Neutrophil (primary cell): ENCODE measurements around the gene CHD2.
"Not testable (repeated sequence)": the region's sequence is repeated elsewhere in the genome, so short reads cannot be mapped to it uniquely, and the experiment has no call there.

Experiments
- H3K27ac ChIP-seq: fragments of 200-600 bp; sonication (generic); 2 replicates; pipeline ENCODE4 v1.5.1; 2016; ENCODE audit warnings: mild to moderate bottlenecking, moderate library complexity
- H3K27me3 ChIP-seq: fragments of 200-600 bp; sonication (generic); 2 replicates; pipeline ENCODE4 v1.6.0; 2016; ENCODE audit warnings: mild to moderate bottlenecking
- H3K36me3 ChIP-seq: fragments of 200-600 bp; sonication (generic); 2 replicates; pipeline ENCODE4 v1.5.1; 2017
- H3K4me1 ChIP-seq, 2 experiments: fragments of 200-600 bp in 1 of 2; sonication (generic) in 1 of 2; 1 replicate in 1 of 2; 2 replicates in 1 of 2; pipeline versions ENCODE4 v1.5.1 to v1.6.1; 2013 to 2016; ENCODE audit warnings: low read depth in 1 of 2, low read length in 1 of 2, mild to moderate bottlenecking in 1 of 2, moderate library complexity in 1 of 2; ENCODE audit not compliant: control insufficient read depth in 1 of 2, insufficient read depth in 1 of 2
- H3K4me3 ChIP-seq, 2 experiments: fragments of 200-600 bp in 1 of 2; sonication (generic) in 1 of 2; 1 replicate in 1 of 2; 2 replicates in 1 of 2; pipeline ENCODE4 v1.5.1; 2013 to 2016; ENCODE audit warnings: low read depth in 1 of 2, low read length in 1 of 2, mild to moderate bottlenecking in 1 of 2, moderate library complexity in 1 of 2
- H3K9me3 ChIP-seq: fragments of 200-600 bp; sonication (generic); 2 replicates; pipeline ENCODE4 v1.5.1; 2016
- CTCF ChIP-seq: fragments of 200-600 bp; sonication (generic); IDR thresholded peaks from 2 replicates; pipeline ENCODE4 v1.5.1; 2016; ENCODE audit warnings: antibody characterized with exemption

Gene CHD2

GRCh38 chr15:93030430-93031102, 130.4 kb downstream of the CHD2 start:
- Histone ChIP-seq H3K4me3 (peak overlapping the region in 1 of 2 experiments; percentile 51), H3K9me3 (no peaks in the 10 kb centered on the region), H3K27ac (peak overlapping the region; percentile 92), H3K36me3 (peaks cover 13% of the 10 kb centered on the region), H3K27me3 (no peaks in the 10 kb centered on the region), H3K4me1 (peaks cover 52 to 55% of the 10 kb centered on the region in 2 experiments)
- TF ChIP-seq CTCF = peak; percentile 86

- H3K9me3 ChIP-seq = no peaks in the 10 kb centered on the region
- no peak overlapping the region for H3K4me3 ChIP-seq
- H3K27ac ChIP-seq = no peak overlapping the region
- no peak for TF ChIP-seq CTCF
- peaks cover 49 to 55% of the 10 kb centered on the region in 2 experiments for H3K4me1 ChIP-seq
- peaks cover 11% of the 10 kb centered on the region for H3K36me3 ChIP-seq
- no peaks in the 10 kb centered on the region for H3K27me3 ChIP-seq
These were observed 131.0 kb downstream of the CHD2 start for GRCh38 chr15:93031103-93031464.

- H3K36me3 ChIP-seq, H3K27me3 ChIP-seq, H3K9me3 ChIP-seq, H3K27ac ChIP-seq, H3K4me3 ChIP-seq: not testable (repeated sequence)
- H3K4me1 ChIP-seq = peaks cover 49 to 55% of the 10 kb centered on the region in 2 experiments
These were observed 131.6 kb downstream of the CHD2 start for GRCh38 chr15:93031557-93032384.

GRCh38 chr15:93032515-93033206, 132.5 kb downstream of the CHD2 start:
- H3K4me1 ChIP-seq = peaks cover 48 to 55% of the 10 kb centered on the region in 2 experiments
- not testable (repeated sequence) for H3K36me3 ChIP-seq, H3K27me3 ChIP-seq, H3K4me3 ChIP-seq, H3K9me3 ChIP-seq, H3K27ac ChIP-seq

- Histone ChIP-seq H3K36me3 (no peaks in the 10 kb centered on the region), H3K27ac (no peak overlapping the region), H3K27me3 (no peaks in the 10 kb centered on the region), H3K9me3 (no peaks in the 10 kb centered on the region), H3K4me3 (no peak overlapping the region), H3K4me1 (peaks cover 39 to 53% of the 10 kb centered on the region in 2 experiments)
- TF ChIP-seq CTCF = no peak
These were observed 133.4 kb downstream of the CHD2 start for GRCh38 chr15:93033434-93034045.

GRCh38 chr15:93034512-93034911, 134.4 kb downstream of the CHD2 start:
- Histone ChIP-seq H3K27me3 (no peaks in the 10 kb centered on the region), H3K9me3 (no peaks in the 10 kb centered on the region), H3K4me1 (peaks cover 30 to 48% of the 10 kb centered on the region in 2 experiments), H3K27ac (no peak overlapping the region), H3K4me3 (no peak overlapping the region), H3K36me3 (no peaks in the 10 kb centered on the region)
- no peak for TF ChIP-seq CTCF
